GM19351 (cell line): ENCODE results near the gene SGK1.
"Not testable (repeated sequence)": the region's sequence is repeated elsewhere in the genome, so short reads cannot be mapped to it uniquely, and the experiment has no call there.

Source experiments
- ATAC-seq: cut with Tn5 transposase; IDR thresholded peaks from one replicate; pipeline ENCODE4 v1.9.1; 2021; ENCODE audit warnings: mild to moderate bottlenecking, moderate library complexity; ENCODE audit not compliant: unreplicated experiment

SGK1 gene

GRCh38 chr6:134195164-134195906, 122.6 kb downstream of the SGK1 start:
- ATAC-seq, result no peak

GRCh38 chr6:134193536-134194498, 124.1 kb downstream of the SGK1 start:
- no peak for ATAC-seq

- ATAC-seq, result not testable (repeated sequence)
These were observed 125.3 kb downstream of the SGK1 start for GRCh38 chr6:134192609-134193008.

GRCh38 chr6:134190883-134191282, 127.0 kb downstream of the SGK1 start:
- no peak for ATAC-seq

GRCh38 chr6:134187751-134188150, 130.2 kb downstream of the SGK1 start:
- no peak for ATAC-seq

- no peak for ATAC-seq
These were observed 130.8 kb downstream of the SGK1 start for GRCh38 chr6:134187154-134187553.

GRCh38 chr6:134186355-134186754, 131.6 kb downstream of the SGK1 start:
- ATAC-seq, result no peak

GRCh38 chr6:134185277-134185676, 132.6 kb downstream of the SGK1 start:
- no peak for ATAC-seq

- no peak for ATAC-seq
These were observed 134.1 kb downstream of the SGK1 start for GRCh38 chr6:134183844-134184243.

GRCh38 chr6:134182528-134182927, 135.4 kb downstream of the SGK1 start:
- no peak for ATAC-seq

- ATAC-seq, result not testable (repeated sequence)
These were observed 136.2 kb downstream of the SGK1 start for GRCh38 chr6:134181726-134182125.

- ATAC-seq, result not testable (repeated sequence)
These were observed 136.7 kb downstream of the SGK1 start for GRCh38 chr6:134181251-134181650.

GRCh38 chr6:134180540-134180939, 137.4 kb downstream of the SGK1 start:
- ATAC-seq, result not testable (repeated sequence)

- no peak for ATAC-seq
These were observed 139.5 kb downstream of the SGK1 start for GRCh38 chr6:134178161-134179044.

- ATAC-seq, result no peak
These were observed 140.2 kb downstream of the SGK1 start for GRCh38 chr6:134177753-134178160.

GRCh38 chr6:134177236-134177635, 140.7 kb downstream of the SGK1 start:
- ATAC-seq, result no peak

GRCh38 chr6:134176264-134176975, 141.5 kb downstream of the SGK1 start:
- no peak for ATAC-seq

- peak; percentile 20 for ATAC-seq
These were observed 142.2 kb downstream of the SGK1 start for GRCh38 chr6:134175532-134176263.
